Measurements from ENCODE around the gene CHRNA4.

DNA sequence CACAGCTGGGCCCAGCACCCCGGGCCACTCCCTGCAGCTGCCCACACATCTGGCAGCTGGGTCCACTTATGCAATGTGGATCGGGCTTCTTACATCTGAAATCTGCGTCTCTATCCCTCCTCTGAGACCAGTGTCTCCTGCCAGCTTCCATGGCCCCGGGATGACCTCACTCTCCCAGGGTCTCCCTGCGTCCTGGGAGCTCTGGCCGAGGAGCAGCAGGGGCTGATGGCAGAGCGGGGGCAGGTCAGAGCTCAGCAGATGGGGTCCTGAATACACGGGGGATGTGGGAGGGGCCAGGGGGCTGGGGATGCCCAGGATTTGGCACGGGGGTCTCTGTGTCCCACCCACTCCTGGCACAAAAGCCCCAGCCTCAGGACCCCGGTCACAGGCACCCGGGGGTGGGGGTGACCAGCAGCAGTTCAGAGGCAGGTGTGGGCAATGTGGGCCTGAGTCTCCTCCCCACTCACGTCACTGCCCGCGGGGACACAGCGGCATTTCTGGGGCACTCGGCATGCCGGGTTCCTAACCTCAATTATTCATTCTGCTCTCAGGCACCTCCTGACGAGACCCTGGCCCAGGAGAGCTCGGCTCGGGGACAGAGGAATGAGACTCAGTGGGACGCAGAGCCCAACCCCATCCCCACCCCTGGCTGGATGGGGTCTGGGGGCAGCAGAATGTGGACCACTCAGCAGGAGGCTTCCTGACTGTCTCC, 16.4 kb downstream of the CHRNA4 start:
- TF ChIP-seq FOS (IDR thresholded peaks at IDR 0.05; ENCODE audit: low read depth, low read length) (no peak), CEBPB (IDR thresholded peaks at IDR 0.05; ENCODE audit: low read depth, low read length) (no peak)
- TF ChIP-seq, protein P1, sequence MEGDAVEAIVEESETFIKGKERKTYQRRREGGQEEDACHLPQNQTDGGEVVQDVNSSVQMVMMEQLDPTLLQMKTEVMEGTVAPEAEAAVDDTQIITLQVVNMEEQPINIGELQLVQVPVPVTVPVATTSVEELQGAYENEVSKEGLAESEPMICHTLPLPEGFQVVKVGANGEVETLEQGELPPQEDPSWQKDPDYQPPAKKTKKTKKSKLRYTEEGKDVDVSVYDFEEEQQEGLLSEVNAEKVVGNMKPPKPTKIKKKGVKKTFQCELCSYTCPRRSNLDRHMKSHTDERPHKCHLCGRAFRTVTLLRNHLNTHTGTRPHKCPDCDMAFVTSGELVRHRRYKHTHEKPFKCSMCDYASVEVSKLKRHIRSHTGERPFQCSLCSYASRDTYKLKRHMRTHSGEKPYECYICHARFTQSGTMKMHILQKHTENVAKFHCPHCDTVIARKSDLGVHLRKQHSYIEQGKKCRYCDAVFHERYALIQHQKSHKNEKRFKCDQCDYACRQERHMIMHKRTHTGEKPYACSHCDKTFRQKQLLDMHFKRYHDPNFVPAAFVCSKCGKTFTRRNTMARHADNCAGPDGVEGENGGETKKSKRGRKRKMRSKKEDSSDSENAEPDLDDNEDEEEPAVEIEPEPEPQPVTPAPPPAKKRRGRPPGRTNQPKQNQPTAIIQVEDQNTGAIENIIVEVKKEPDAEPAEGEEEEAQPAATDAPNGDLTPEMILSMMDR (conservative IDR thresholded peaks at IDR 0.05; ENCODE audit: low read depth, low read length) = no peak
